Colonic mucosa (tissue), 4 donors: ENCODE results near the gene CIBAR2. TPM values are rescaled to one million over a fixed set of nuclear protein-coding genes. Genes with fewer than 3 reads are reported as not detected.

Source experiments
- DNase-seq: peaks from one replicate; pipeline ENCODE4 v3.0.0-alpha.2; 2020
- H3K27ac ChIP-seq: fragments of 200-600 bp; one replicate; pipeline ENCODE4 v1.8.0; 2021
- H3K27me3 ChIP-seq: fragments of 200-600 bp; one replicate; pipeline ENCODE4 v1.8.0; 2021
- H3K36me3 ChIP-seq: fragments of 200-600 bp; one replicate; pipeline ENCODE4 v1.8.0; 2021
- H3K4me1 ChIP-seq: fragments of 200-600 bp; one replicate; pipeline ENCODE4 v1.8.0; 2021; ENCODE audit warnings: mild to moderate bottlenecking
- H3K4me3 ChIP-seq: fragments of 200-600 bp; one replicate; pipeline ENCODE4 v1.8.0; 2021
- H3K9ac ChIP-seq, 2 donors: one replicate each; pipeline ENCODE4 v1.7.0; 2013; ENCODE audit warnings: control low read depth in 2 of 2, low read depth in 2 of 2, low read length in 2 of 2
- H3K9me3 ChIP-seq: fragments of 200-600 bp; one replicate; pipeline ENCODE4 v1.8.0; 2021
- intact Hi-C: fragments of 100-400 bp; cut with DNase I; formaldehyde crosslinking; loops from one replicate; pipeline ENCODE4 v1.14.1; 2022
- total RNA-seq, 2 donors: library from RNA; stranded (reverse); fragmentation: NEBNext Ultra II Directional in 1 of 2; extraction: Animal tissue kit (Norgen Biotek cat#: 25700) in 1 of 2; gene quantifications; one replicate each; pipeline ENCODE4 v1.2.1, GENCODE V29; 2021
- TF ChIP-seq, protein P1 (sequence below): fragments of 200-600 bp; IDR thresholded peaks from one replicate; pipeline ENCODE4 v1.8.0; 2022; ENCODE audit warnings: antibody characterized with exemption, mild to moderate bottlenecking
- donor health status: healthy.
- donor health status: DM: no; HTN: no; CAD: no.
- donor health status: DM: no; HTN: no; CAD: no.

The CIBAR2 gene
- total RNA-seq, 2 donors from 2014 or later: 0.32 TPM; not detected in 1

DNA sequence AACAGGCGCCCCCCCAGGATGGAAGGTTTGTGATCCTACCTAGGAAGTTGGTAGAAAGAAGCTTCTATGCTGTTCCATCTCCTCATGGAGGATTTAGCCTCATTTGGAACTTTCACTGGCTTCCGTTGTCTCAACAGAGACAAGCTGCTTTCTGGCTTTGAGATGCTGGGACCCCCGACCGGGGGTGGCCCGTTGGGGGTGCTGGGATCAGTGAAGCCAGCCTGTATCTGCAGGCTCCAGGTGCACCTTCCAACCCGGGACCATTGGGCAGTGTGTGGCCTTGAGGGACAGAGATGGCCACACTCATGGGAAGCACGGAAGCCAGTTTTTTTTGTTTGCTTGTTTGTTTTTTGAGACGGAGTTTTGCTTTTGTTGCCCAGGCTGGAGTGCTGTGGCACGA is 15.4 kb downstream of the CIBAR2 start:
- Histone ChIP-seq H3K36me3 (no peaks in the 10 kb centered on the region), H3K4me3 (no peak overlapping the region), H3K9me3 (no peaks in the 10 kb centered on the region), H3K9ac (no peak overlapping the region), H3K4me1 (no peaks in the 10 kb centered on the region), H3K27ac (no peak overlapping the region), H3K27me3 (no peaks in the 10 kb centered on the region)
- DNase-seq: no peak
- TF ChIP-seq, protein P1, sequence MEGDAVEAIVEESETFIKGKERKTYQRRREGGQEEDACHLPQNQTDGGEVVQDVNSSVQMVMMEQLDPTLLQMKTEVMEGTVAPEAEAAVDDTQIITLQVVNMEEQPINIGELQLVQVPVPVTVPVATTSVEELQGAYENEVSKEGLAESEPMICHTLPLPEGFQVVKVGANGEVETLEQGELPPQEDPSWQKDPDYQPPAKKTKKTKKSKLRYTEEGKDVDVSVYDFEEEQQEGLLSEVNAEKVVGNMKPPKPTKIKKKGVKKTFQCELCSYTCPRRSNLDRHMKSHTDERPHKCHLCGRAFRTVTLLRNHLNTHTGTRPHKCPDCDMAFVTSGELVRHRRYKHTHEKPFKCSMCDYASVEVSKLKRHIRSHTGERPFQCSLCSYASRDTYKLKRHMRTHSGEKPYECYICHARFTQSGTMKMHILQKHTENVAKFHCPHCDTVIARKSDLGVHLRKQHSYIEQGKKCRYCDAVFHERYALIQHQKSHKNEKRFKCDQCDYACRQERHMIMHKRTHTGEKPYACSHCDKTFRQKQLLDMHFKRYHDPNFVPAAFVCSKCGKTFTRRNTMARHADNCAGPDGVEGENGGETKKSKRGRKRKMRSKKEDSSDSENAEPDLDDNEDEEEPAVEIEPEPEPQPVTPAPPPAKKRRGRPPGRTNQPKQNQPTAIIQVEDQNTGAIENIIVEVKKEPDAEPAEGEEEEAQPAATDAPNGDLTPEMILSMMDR: no peak
- intact Hi-C loops: no loop called here

DNA sequence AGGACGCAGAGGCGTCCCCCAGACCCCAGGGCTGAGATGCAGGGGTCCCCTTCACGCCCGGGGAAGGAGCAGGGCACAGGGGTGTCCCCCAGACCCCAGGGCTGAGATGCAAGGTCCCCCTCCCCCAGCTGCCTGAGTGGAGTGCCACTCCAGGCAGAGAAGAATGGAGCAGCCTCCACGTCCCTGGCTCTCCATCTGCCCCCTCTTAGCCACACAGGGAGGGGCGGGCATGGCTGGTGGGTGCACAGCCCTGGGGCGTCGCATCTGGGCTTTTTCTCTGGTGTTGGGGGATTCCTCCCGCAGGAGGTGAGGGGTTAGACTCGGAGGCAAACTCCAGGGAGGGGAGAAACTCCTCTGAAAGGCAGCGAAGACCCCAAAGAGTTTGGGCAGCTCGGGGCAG is 17.5 kb downstream of the CIBAR2 start:
- H3K9me3 ChIP-seq: no peaks in the 10 kb centered on the region
- no peaks in the 10 kb centered on the region for H3K27me3 ChIP-seq
- H3K9ac ChIP-seq: no peak overlapping the region
- H3K36me3 ChIP-seq: no peaks in the 10 kb centered on the region
- intact Hi-C loops: no loop called here
- no peak overlapping the region for H3K27ac ChIP-seq
- no peak overlapping the region for H3K4me3 ChIP-seq
- no peak for DNase-seq
- H3K4me1 ChIP-seq: no peaks in the 10 kb centered on the region
- TF ChIP-seq, protein P1: no peak

DNA sequence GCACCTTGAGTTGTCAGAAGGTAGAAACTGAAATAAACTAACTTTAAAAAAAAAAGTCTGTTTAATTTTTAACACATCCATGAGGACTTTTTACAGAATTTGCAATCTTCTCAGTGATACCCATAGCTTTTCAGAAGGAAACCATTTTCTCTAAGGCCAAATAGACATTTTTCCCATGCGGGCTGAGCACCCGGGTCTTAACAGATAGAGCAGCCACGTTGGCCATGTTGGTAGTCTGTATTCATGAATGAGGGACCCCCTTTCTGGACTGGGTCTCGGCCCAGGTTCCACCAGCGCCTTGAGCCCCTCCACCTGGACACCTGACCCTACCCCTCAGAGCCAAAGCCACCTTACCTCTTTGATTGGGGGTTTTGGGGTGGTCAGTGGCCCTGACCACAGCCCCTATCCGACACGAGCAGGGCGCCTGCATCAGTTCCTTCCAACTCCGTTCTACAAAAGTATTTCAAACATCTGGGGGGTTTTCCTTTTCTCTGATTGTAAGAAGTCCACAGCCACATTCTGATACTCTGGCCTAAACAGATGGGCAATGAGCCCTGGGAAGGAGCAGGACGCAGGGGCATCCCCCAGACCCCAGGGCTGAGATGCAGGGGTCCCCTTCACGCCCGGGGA is 18.0 kb downstream of the CIBAR2 start:
- Histone ChIP-seq H3K9ac (no peak overlapping the region), H3K4me3 (no peak overlapping the region), H3K27ac (no peak overlapping the region), H3K4me1 (no peaks in the 10 kb centered on the region), H3K9me3 (no peaks in the 10 kb centered on the region), H3K36me3 (no peaks in the 10 kb centered on the region), H3K27me3 (no peaks in the 10 kb centered on the region)
- intact Hi-C loops: no loop called here
- DNase-seq: no peak
- TF ChIP-seq, protein P1: no peak

DNA sequence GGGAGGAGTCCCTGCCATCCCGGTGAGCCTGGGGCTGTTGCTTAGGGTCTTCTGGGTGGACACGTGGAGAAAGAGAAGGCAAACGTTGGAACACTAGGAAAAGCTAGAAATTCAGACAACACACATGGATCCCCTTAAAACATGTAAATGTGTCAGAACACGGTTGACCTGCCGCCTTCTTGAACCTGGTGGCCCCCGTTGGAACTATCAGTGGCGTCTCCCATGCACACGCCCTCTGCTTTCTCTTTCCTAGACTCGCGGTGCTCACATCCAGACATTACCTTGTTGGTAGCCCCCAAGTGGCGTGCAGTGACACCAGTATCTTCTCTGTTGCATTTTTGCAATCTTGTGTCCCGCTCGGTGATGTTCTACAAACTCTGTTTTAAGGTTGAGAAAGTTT is 18.6 kb downstream of the CIBAR2 start:
- Histone ChIP-seq H3K27ac (no peak overlapping the region), H3K36me3 (no peaks in the 10 kb centered on the region), H3K4me1 (no peaks in the 10 kb centered on the region), H3K27me3 (no peaks in the 10 kb centered on the region), H3K4me3 (no peak overlapping the region), H3K9ac (no peak overlapping the region), H3K9me3 (no peaks in the 10 kb centered on the region)
- TF ChIP-seq, protein P1: no peak
- intact Hi-C loops: no loop called here
- no peak for DNase-seq

DNA sequence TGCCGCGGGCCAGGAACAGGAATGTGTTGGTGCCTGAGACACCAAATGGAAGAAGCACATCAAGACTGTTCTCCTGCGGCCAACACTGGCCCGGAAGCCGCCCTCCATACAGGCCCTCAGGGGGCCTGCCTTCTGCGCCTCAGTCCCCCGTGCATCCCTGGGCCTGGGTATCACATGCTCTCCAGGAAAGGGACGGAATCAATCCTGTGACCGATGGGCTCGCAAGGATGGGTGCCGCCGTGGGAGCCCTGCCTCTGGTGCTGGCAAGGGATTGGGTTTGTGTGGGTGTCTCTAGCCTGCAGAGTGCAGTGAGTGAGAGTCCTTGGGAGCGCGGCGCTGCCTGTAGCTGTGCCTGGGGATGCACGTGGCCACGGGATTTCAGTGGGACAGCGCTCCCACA is 19.4 kb downstream of the CIBAR2 start:
- no peaks in the 10 kb centered on the region for H3K4me1 ChIP-seq
- H3K27ac ChIP-seq: no peak overlapping the region
- no peak overlapping the region for H3K4me3 ChIP-seq
- H3K9ac ChIP-seq: no peak overlapping the region
- TF ChIP-seq, protein P1: no peak
- H3K27me3 ChIP-seq: no peaks in the 10 kb centered on the region
- intact Hi-C loops: no loop called here
- no peaks in the 10 kb centered on the region for H3K9me3 ChIP-seq
- no peaks in the 10 kb centered on the region for H3K36me3 ChIP-seq
- no peak for DNase-seq
